Testis (tissue), 2 donors: ENCODE results near the gene MED23.

ENCODE experiments used
- CTCF ChIP-seq, 3 experiments: fragments of 450-650 bp in 2 of 3; fragments of 200-600 bp in 1 of 3; sonication (generic) in 1 of 3; IDR thresholded peaks; one replicate each; pipeline ENCODE4 v1.5.1; 2016 to 2019; ENCODE audit warnings: antibody characterized with exemption in 3 of 3, mild to moderate bottlenecking in 2 of 3, moderate library complexity in 1 of 3
- POLR2A ChIP-seq: fragments of 450-650 bp; IDR thresholded peaks from one replicate; pipeline ENCODE4 v1.6.1; 2017; ENCODE audit warnings: antibody characterized with exemption, mild to moderate bottlenecking, moderate library complexity

GRCh38 chr6:131669891-131670290, 41.8 kb upstream of the MED23 start:
- TF ChIP-seq CTCF (IDR thresholded peaks at IDR 0.05) (no peak), POLR2A (no peak)
